Endothelial cell of umbilical vein (primary cell): ENCODE data around the gene ZCWPW1. TPM values are rescaled to one million over a fixed set of nuclear protein-coding genes. Genes with fewer than 3 reads are reported as not detected.

Experiments
- BruUV-seq: library from RNA; stranded (reverse); fragments of 400-500 nt; replicated peaks from 2 replicates; lab custom pipeline; 2021; lab: Mats Ljungman, UMichigan
- CTCF ChIA-PET: fragments of 300-600, 350-600 bp; sonication (Branson Sonifier 250); formaldehyde crosslinking; loops from one replicate; lab custom pipeline; 2021; ENCODE audit warnings: antibody characterized with exemption, inconsistent platforms; lab: Charles Lee
- POLR2A ChIA-PET: fragments of 300-600, 350-600 bp; sonication (Branson Sonifier 250); formaldehyde crosslinking; loops from one replicate; lab custom pipeline; 2021; ENCODE audit warnings: antibody characterized with exemption, inconsistent platforms; lab: Charles Lee
- DNase-seq: peaks from one replicate; pipeline ENCODE4 v3.0.0-alpha.2; 2011; ENCODE audit warnings: low read depth, low spot score
- FAIRE-seq: peaks from 2 replicates; lab custom pipeline; 2011; peaks lifted over from hg19 to GRCh38; lab: Jason Lieb, UNC
- H2AFZ ChIP-seq: 2 replicates; pipeline ENCODE4 v1.6.0; 2012; ENCODE audit warnings: low read depth, low read length, control low read depth, inconsistent platforms
- H3K27ac ChIP-seq: 2 replicates; pipeline ENCODE4 v1.5.1; 2011; ENCODE audit warnings: low read depth, mild to moderate bottlenecking, control low read depth, low read length, moderate library complexity; ENCODE audit not compliant: insufficient read depth
- H3K27me3 ChIP-seq, 2 experiments: 2 replicates each; pipeline versions ENCODE4 v1.6.0 to v1.6.1; 2011; ENCODE audit warnings: low read length in 2 of 2, mixed read lengths in 1 of 2; ENCODE audit not compliant: control insufficient read depth in 2 of 2, insufficient read depth in 2 of 2
- H3K36me3 ChIP-seq, 2 experiments: 2 replicates in 1 of 2; 3 replicates in 1 of 2; pipeline ENCODE4 v1.5.1; 2011; ENCODE audit warnings: low read length in 2 of 2, mild to moderate bottlenecking in 1 of 2, moderate library complexity in 1 of 2; ENCODE audit not compliant: control insufficient read depth in 2 of 2, insufficient read depth in 2 of 2; ENCODE audit errors: extremely low read depth in 1 of 2
- H3K4me1 ChIP-seq: 3 replicates; pipeline ENCODE4 v1.5.1; 2011; ENCODE audit warnings: mild to moderate bottlenecking, low read length; ENCODE audit not compliant: control insufficient read depth, insufficient read depth; ENCODE audit errors: extremely low read depth
- H3K4me2 ChIP-seq: 2 replicates; pipeline ENCODE4 v1.6.1; 2011; ENCODE audit warnings: low read length, control low read depth, mixed read lengths; ENCODE audit not compliant: insufficient read depth
- H3K4me3 ChIP-seq, 3 experiments: fragments of 200-600 bp in 1 of 3; sonication (generic), shearing (Covaris generic) in 1 of 3; replicated peaks in 1 of 3; 2 replicates each; pipeline ENCODE4 v1.5.1; 2011 to 2016; ENCODE audit warnings: control low read depth in 3 of 3, low read length in 3 of 3, mild to moderate bottlenecking in 2 of 3, inconsistent platforms in 1 of 3, low read depth in 1 of 3, moderate library complexity in 1 of 3; ENCODE audit not compliant: insufficient read depth in 1 of 3
- H3K79me2 ChIP-seq: 2 replicates; pipeline ENCODE4 v1.6.0; 2012; ENCODE audit warnings: low read length, inconsistent platforms; ENCODE audit not compliant: control insufficient read depth, insufficient read depth
- H3K9ac ChIP-seq: replicated peaks from 2 replicates; pipeline ENCODE3; 2011; ENCODE audit warnings: low read length, control low read depth; ENCODE audit not compliant: insufficient read depth; ENCODE audit errors: extremely low read depth
- H3K9me1 ChIP-seq: replicated peaks from 3 replicates; pipeline ENCODE4 v1.6.0; 2011; ENCODE audit warnings: mild to moderate bottlenecking, low read length; ENCODE audit not compliant: control insufficient read depth, insufficient read depth; ENCODE audit errors: extremely low read depth
- H3K9me3 ChIP-seq: replicated peaks from 2 replicates; pipeline ENCODE4 v1.5.1; 2012; ENCODE audit warnings: low read length, inconsistent platforms; ENCODE audit not compliant: control insufficient read depth, insufficient read depth
- H4K20me1 ChIP-seq: replicated peaks from 2 replicates; pipeline ENCODE3; 2011; ENCODE audit warnings: mild to moderate bottlenecking, low read length; ENCODE audit not compliant: control insufficient read depth, insufficient read depth; ENCODE audit errors: extremely low read depth
- FOS ChIP-seq: IDR thresholded peaks from 2 replicates; pipeline ENCODE4 v1.6.1; 2011; ENCODE audit warnings: mild to moderate bottlenecking, low read length, moderate library complexity, borderline replicate concordance; ENCODE audit not compliant: insufficient read depth
- JUN ChIP-seq: IDR thresholded peaks from 2 replicates; pipeline ENCODE4 v1.6.1; 2011; ENCODE audit warnings: borderline replicate concordance, low read depth; ENCODE audit not compliant: insufficient read length, insufficient read depth
- POLR2A ChIP-seq: IDR thresholded peaks from 2 replicates; pipeline ENCODE4 v1.6.1; 2012; ENCODE audit warnings: low read depth, mild to moderate bottlenecking, control low read depth, low read length
- POLR2AphosphoS5 ChIP-seq: IDR thresholded peaks from 2 replicates; pipeline ENCODE4 v1.6.1; 2012; ENCODE audit warnings: low read depth, mild to moderate bottlenecking, control low read depth, low read length, moderate library complexity; ENCODE audit not compliant: insufficient read depth
- dilution Hi-C: fragments of 300-500 bp; cut with MboI; formaldehyde crosslinking; loops from one replicate; pipeline ENCODE4 v1.15.0; 2019; ENCODE audit warnings: low sequenced_read_pairs; ENCODE audit not compliant: extremely low pct_ligation_motif_present
- intact Hi-C: fragments of 100-400 bp; cut with micrococcal nuclease; formaldehyde crosslinking; loops from one replicate; pipeline ENCODE4 v1.10.0; 2022
- polyA plus RNA-seq, 4 experiments: library from polyadenylated mRNA; depleted of rRNA in 3 of 4; stranded (reverse) in 3 of 4; unstranded in 1 of 4; fragments of >200 nt; gene quantifications; 2 replicates each; pipeline versions ENCODE4 v1.2.1 to v1.2.3, GENCODE V29; 2011 to 2012; ENCODE audit warnings: missing spikeins in 1 of 4
- total RNA-seq: library from RNA; stranded (reverse); gene quantifications from 2 replicates; pipeline ENCODE4 v1.2.3, GENCODE V29; 2021

ZCWPW1 gene
- total and polyA plus RNA-seq, 2 donors (not counting 3 experiments of a cell fraction or from before 2014, with no cell fraction given) = 0.31 to 0.32 TPM

GRCh38 chr7:100430493-100431285 lies 2.2 kb upstream of the ZCWPW1 start:
- H3K4me3 ChIP-seq = peak overlapping the region; percentile 44 to 69 (median 68)
- BruUV-seq = no TSS peak
- intact Hi-C loops = no loop called here
- FAIRE-seq (no peak), DNase-seq (no peak)
- H3K79me2 ChIP-seq = peaks cover 44% of the 10 kb centered on the region
- no peaks in the 10 kb centered on the region for H3K27me3 ChIP-seq
- no peak overlapping the region for H2AFZ ChIP-seq
- TF ChIP-seq POLR2A (peak; percentile 36), FOS (no peak), JUN (no peak)
- H3K9me1 ChIP-seq = no peaks in the 10 kb centered on the region
- dilution Hi-C loops = no loop called here
- no peaks in the 10 kb centered on the region for H4K20me1 ChIP-seq
- peaks cover 28% of the 10 kb centered on the region for H3K4me1 ChIP-seq
- peak overlapping the region; percentile 92 for H3K9ac ChIP-seq
- ChIA-PET CTCF (interaction anchor here (0.5 to 1.5 kb wide), 5 partner anchors 23 to 245 kb away, joined by 3 to 5 read pairs (median 3); no protein-coding TSS in a partner anchor), POLR2A (interaction anchor here (3.1 kb wide), 1 partner anchor 13 kb away, joined by 59 read pairs; no protein-coding TSS in a partner anchor)
- peaks cover 5 to 20% of the 10 kb centered on the region in 2 experiments for H3K36me3 ChIP-seq
- H3K4me2 ChIP-seq = peak overlapping the region; percentile 81
- H3K9me3 ChIP-seq = no peaks in the 10 kb centered on the region
- H3K27ac ChIP-seq = peak overlapping the region; percentile 46

- no TSS peak for BruUV-seq
- no peaks in the 10 kb centered on the region for H3K9me1 ChIP-seq
- no peak within 1 kb of the TSS for H2AFZ ChIP-seq
- dilution Hi-C loops (no loop called here), intact Hi-C loops (loop anchor here (1.0 to 2.0 kb wide), 3 partner anchors 14 to 116 kb away; partner anchors contain the start of gene TSC22D4)
- ChIA-PET POLR2A (interaction anchor here (0.6 to 3.1 kb wide), 16 partner anchors 7 to 303 kb away, joined by 3 to 59 read pairs (median 6); partner anchors contain the start of genes FBXO24, LRCH4, MBLAC1 and MOSPD3), CTCF (interaction anchor here (0.5 to 2.1 kb wide), 8 partner anchors 8 to 246 kb away, joined by 3 to 10 read pairs (median 4); no protein-coding TSS in a partner anchor)
- peak within 1 kb of the TSS; percentile 55 to 80 (median 69) for H3K4me3 ChIP-seq
- peak within 1 kb of the TSS; percentile 92 for H3K9ac ChIP-seq
- no peaks in the 10 kb centered on the region for H4K20me1 ChIP-seq
- no peak for TF ChIP-seq POLR2AphosphoS5
- no peak for TF ChIP-seq JUN
- peaks cover 5 to 20% of the 10 kb centered on the region in 2 experiments for H3K36me3 ChIP-seq
- peaks cover 23% of the 10 kb centered on the region for H3K4me1 ChIP-seq
- peak; percentile 98 for DNase-seq
- H3K27ac ChIP-seq = peak within 1 kb of the TSS; percentile 89
- no peaks in the 10 kb centered on the region for H3K27me3 ChIP-seq
- FAIRE-seq = no peak
- peak within 1 kb of the TSS; percentile 81 for H3K4me2 ChIP-seq
- peaks cover 36% of the 10 kb centered on the region for H3K79me2 ChIP-seq
- H3K9me3 ChIP-seq = no peaks in the 10 kb centered on the region
Measured at GRCh38 chr7:100429637-100430492, 1.4 kb upstream of the ZCWPW1 start, which contains the start of gene MEPCE. TSS of gene MEPCE (plus strand) at chr7:100429831. CDS start at chr7:100430019, 188 bp downstream.
